Stomach (tissue), 4 donors: ENCODE measurements around the gene CFAP20DC.

Experiments used
- CTCF ChIP-seq, 7 experiments: fragments of 450-650 bp in 4 of 7; fragments of 200-600 bp in 3 of 7; sonication (generic) in 3 of 7; IDR thresholded peaks; one replicate each; pipeline ENCODE4 v1.5.1; 2016 to 2019; ENCODE audit warnings: antibody characterized with exemption in 7 of 7, control low read depth in 2 of 7, mild to moderate bottlenecking in 1 of 7
- EP300 ChIP-seq: sonication (generic); formaldehyde crosslinking; IDR thresholded peaks from one replicate; pipeline ENCODE4 v1.6.1; 2017; ENCODE audit warnings: antibody characterized with exemption
- POLR2A ChIP-seq, 4 donors: fragments of 450-650 bp; IDR thresholded peaks; one replicate each; pipeline ENCODE4 v1.6.1; 2016; ENCODE audit warnings: antibody characterized with exemption in 4 of 4, control low read depth in 2 of 4, mild to moderate bottlenecking in 1 of 4, moderate library complexity in 1 of 4
- POLR2AphosphoS5 ChIP-seq, 3 donors: sonication (generic); formaldehyde crosslinking; IDR thresholded peaks; one replicate each; pipeline ENCODE4 v1.6.1; 2016; ENCODE audit warnings: antibody characterized with exemption in 3 of 3

GRCh38 chr3:59079962-59080361, 30.1 kb upstream of the CFAP20DC start:
- no peak for TF ChIP-seq CTCF (IDR thresholded peaks at IDR 0.05)
- no peak for TF ChIP-seq POLR2AphosphoS5 (IDR thresholded peaks at IDR 0.05)
- no peak for TF ChIP-seq EP300
- no peak for TF ChIP-seq POLR2A (IDR thresholded peaks at IDR 0.05)
